Fibroblast of lung (primary cell): ENCODE data around the gene CALML6. TPM values are rescaled to one million over a fixed set of nuclear protein-coding genes. Genes with fewer than 3 reads are reported as not detected.

Source experiments
- DNase-seq, 2 donors: peaks; one replicate each; pipeline versions ENCODE4 v3.0.0 to v3.0.0-alpha.2; 2010; ENCODE audit warnings: low read depth in 2 of 2
- H2AFZ ChIP-seq: 2 replicates; pipeline ENCODE4 v1.5.1; 2012; ENCODE audit warnings: low read length, control low read depth, inconsistent platforms
- H3K27ac ChIP-seq: 2 replicates; pipeline ENCODE4 v1.5.1; 2011; ENCODE audit warnings: low read length, control low read depth; ENCODE audit not compliant: insufficient read depth
- H3K27me3 ChIP-seq: 2 replicates; pipeline ENCODE4 v1.5.1; 2011; ENCODE audit warnings: mild to moderate bottlenecking, low read length; ENCODE audit not compliant: control insufficient read depth, insufficient read depth
- H3K36me3 ChIP-seq: 2 replicates; pipeline ENCODE4 v1.5.1; 2011; ENCODE audit warnings: low read length; ENCODE audit not compliant: control insufficient read depth, insufficient read depth
- H3K4me1 ChIP-seq: 2 replicates; pipeline ENCODE4 v1.5.1; 2011; ENCODE audit warnings: low read length; ENCODE audit not compliant: control insufficient read depth, insufficient read depth; ENCODE audit errors: extremely low read depth
- H3K4me2 ChIP-seq: 2 replicates; pipeline ENCODE4 v1.5.1; 2011; ENCODE audit warnings: low read length, control low read depth; ENCODE audit not compliant: insufficient read depth; ENCODE audit errors: extremely low read depth
- H3K4me3 ChIP-seq, 4 experiments: fragments of 200-600 bp in 1 of 4; sonication (generic) in 1 of 4; replicated peaks in 1 of 4; 2 replicates each; pipeline ENCODE4 v1.5.1; 2011 to 2016; ENCODE audit warnings: low read length in 4 of 4, low read depth in 3 of 4, mild to moderate bottlenecking in 3 of 4, control low read depth in 2 of 4, inconsistent platforms in 1 of 4, mixed read lengths in 1 of 4; ENCODE audit not compliant: insufficient read depth in 1 of 4; ENCODE audit errors: control extremely low read depth in 1 of 4
- H3K79me2 ChIP-seq: 2 replicates; pipeline ENCODE4 v1.5.1; 2012; ENCODE audit warnings: mild to moderate bottlenecking, low read length, inconsistent platforms; ENCODE audit not compliant: control insufficient read depth, insufficient read depth
- H3K9ac ChIP-seq: 2 replicates; pipeline ENCODE4 v1.5.1; 2011; ENCODE audit warnings: mild to moderate bottlenecking, low read length, control low read depth; ENCODE audit not compliant: insufficient read depth
- H3K9me3 ChIP-seq: 2 replicates; pipeline ENCODE4 v1.5.1; 2012; ENCODE audit warnings: low read depth, low read length; ENCODE audit not compliant: control insufficient read depth, insufficient read depth
- H4K20me1 ChIP-seq: 2 replicates; pipeline ENCODE4 v1.5.1; 2011; ENCODE audit warnings: low read length; ENCODE audit not compliant: control insufficient read depth, insufficient read depth; ENCODE audit errors: extremely low read depth
- EZH2 ChIP-seq: IDR thresholded peaks from 2 replicates; pipeline ENCODE4 v1.5.1; 2012; ENCODE audit warnings: low read length, control low read depth, mild to moderate bottlenecking; ENCODE audit errors: missing control alignments
- polyA plus RNA-seq, 2 donors: library from polyadenylated mRNA; depleted of rRNA in 1 of 2; stranded (reverse) in 1 of 2; unstranded in 1 of 2; fragments of >200 nt; gene quantifications; 2 replicates each; pipeline ENCODE4 v1.2.1, GENCODE V29; 2011 to 2012; ENCODE audit warnings: missing spikeins in 1 of 2
- total RNA-seq: library from RNA; depleted of rRNA; stranded (reverse); fragments of >200 nt; gene quantifications from 2 replicates; pipeline ENCODE4 v1.2.1, GENCODE V29; 2014
- TF ChIP-seq, protein P1 (sequence below), 2 donors: IDR thresholded peaks in 1 of 2; conservative IDR thresholded peaks in 1 of 2; 1 replicate in 1 of 2; 2 replicates in 1 of 2; pipeline ENCODE4 v1.5.1; 2011 to 2012; ENCODE audit warnings: low read length in 2 of 2, control low read depth in 1 of 2, inconsistent platforms in 1 of 2, low read depth in 1 of 2, mild to moderate bottlenecking in 1 of 2

CALML6 gene
- total and polyA plus RNA-seq, 2 donors (not counting 1 experiment from before 2014, with no cell fraction given) = 0.09 to 0.17 TPM

DNA sequence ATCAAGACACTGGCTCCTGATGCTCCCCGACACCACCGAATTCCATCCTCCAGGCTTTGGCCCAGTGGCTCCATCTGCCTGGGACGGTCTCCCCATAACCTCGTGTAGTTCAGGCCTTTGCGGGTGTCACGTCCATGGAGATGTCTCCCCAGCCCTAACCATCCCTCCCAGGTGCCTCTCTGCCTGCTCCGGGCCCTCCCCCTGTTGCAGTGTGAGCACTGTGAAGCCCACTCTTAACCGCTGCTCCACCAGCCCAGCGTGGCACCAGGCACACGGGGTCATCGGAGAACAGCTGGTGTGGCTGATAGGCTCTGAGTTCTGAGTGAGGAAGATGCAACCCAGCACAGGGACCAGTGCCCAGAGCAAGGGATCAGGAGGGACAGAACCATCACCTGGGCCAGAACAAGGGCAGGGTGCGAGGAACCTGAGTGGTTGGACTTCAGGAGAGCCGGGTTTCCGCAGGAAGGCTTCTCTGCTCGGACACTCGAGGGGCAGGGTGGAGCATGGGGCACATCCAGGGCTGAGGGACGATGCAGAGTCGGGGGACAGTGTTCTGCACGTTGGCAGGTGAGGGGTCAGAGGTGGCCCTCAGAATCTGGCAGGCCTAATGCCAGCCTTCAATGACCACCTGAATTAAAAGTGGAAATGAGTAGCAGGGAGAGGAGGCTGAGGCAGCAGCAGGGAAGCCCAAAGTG, 21.6 kb upstream of the CALML6 start:
- Histone ChIP-seq H4K20me1 (peaks cover 4% of the 10 kb centered on the region), H3K27me3 (peaks cover 2% of the 10 kb centered on the region), H3K27ac (no peak overlapping the region), H3K4me1 (peaks cover 11% of the 10 kb centered on the region), H3K9me3 (no peaks in the 10 kb centered on the region), H3K36me3 (peaks cover under 1% of the 10 kb centered on the region), H3K4me2 (no peak overlapping the region), H3K4me3 (no peak overlapping the region), H2AFZ (no peak overlapping the region), H3K9ac (no peak overlapping the region), H3K79me2 (peaks cover 24% of the 10 kb centered on the region)
- no peak for DNase-seq
- no peak for TF ChIP-seq EZH2
- TF ChIP-seq, protein P1, sequence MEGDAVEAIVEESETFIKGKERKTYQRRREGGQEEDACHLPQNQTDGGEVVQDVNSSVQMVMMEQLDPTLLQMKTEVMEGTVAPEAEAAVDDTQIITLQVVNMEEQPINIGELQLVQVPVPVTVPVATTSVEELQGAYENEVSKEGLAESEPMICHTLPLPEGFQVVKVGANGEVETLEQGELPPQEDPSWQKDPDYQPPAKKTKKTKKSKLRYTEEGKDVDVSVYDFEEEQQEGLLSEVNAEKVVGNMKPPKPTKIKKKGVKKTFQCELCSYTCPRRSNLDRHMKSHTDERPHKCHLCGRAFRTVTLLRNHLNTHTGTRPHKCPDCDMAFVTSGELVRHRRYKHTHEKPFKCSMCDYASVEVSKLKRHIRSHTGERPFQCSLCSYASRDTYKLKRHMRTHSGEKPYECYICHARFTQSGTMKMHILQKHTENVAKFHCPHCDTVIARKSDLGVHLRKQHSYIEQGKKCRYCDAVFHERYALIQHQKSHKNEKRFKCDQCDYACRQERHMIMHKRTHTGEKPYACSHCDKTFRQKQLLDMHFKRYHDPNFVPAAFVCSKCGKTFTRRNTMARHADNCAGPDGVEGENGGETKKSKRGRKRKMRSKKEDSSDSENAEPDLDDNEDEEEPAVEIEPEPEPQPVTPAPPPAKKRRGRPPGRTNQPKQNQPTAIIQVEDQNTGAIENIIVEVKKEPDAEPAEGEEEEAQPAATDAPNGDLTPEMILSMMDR (conservative IDR thresholded peaks at IDR 0.05 in 1 of 2, IDR thresholded peaks at IDR 0.05 in 1 of 2; ENCODE audit: low read depth in 1 of 2, low read length in 2 of 2) = no peak

DNA sequence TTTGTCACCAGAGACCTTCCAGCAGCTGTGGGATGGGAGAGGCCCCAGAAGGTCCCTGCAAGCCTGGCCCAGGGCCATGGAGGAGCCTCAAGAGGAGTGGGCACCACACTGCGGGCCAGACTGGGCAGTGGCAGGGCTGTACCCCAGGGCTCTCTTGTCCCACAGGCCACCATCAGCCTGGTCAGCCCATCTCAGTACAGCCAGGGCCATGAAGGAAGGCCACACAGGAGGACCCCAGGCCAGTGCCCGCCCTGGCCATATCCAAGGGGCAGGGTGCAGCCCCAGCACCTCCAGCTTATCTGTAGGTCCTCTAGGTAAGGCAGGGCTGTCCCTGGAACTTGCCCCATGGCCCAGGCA, 21.1 kb upstream of the CALML6 start:
- H3K4me2 ChIP-seq = no peak overlapping the region
- no peak overlapping the region for H3K9ac ChIP-seq
- H4K20me1 ChIP-seq = peaks cover under 1% of the 10 kb centered on the region
- H2AFZ ChIP-seq = no peak overlapping the region
- no peaks in the 10 kb centered on the region for H3K36me3 ChIP-seq
- H3K9me3 ChIP-seq = no peaks in the 10 kb centered on the region
- H3K27ac ChIP-seq = no peak overlapping the region
- TF ChIP-seq, protein P1 (conservative IDR thresholded peaks at IDR 0.05 in 1 of 2, IDR thresholded peaks at IDR 0.05 in 1 of 2; ENCODE audit: low read depth in 1 of 2, low read length in 2 of 2) = no peak
- no peak for TF ChIP-seq EZH2
- H3K4me3 ChIP-seq = no peak overlapping the region
- H3K79me2 ChIP-seq = peaks cover 18% of the 10 kb centered on the region
- H3K27me3 ChIP-seq = peaks cover 2% of the 10 kb centered on the region
- peaks cover 8% of the 10 kb centered on the region for H3K4me1 ChIP-seq
- DNase-seq = no peak

DNA sequence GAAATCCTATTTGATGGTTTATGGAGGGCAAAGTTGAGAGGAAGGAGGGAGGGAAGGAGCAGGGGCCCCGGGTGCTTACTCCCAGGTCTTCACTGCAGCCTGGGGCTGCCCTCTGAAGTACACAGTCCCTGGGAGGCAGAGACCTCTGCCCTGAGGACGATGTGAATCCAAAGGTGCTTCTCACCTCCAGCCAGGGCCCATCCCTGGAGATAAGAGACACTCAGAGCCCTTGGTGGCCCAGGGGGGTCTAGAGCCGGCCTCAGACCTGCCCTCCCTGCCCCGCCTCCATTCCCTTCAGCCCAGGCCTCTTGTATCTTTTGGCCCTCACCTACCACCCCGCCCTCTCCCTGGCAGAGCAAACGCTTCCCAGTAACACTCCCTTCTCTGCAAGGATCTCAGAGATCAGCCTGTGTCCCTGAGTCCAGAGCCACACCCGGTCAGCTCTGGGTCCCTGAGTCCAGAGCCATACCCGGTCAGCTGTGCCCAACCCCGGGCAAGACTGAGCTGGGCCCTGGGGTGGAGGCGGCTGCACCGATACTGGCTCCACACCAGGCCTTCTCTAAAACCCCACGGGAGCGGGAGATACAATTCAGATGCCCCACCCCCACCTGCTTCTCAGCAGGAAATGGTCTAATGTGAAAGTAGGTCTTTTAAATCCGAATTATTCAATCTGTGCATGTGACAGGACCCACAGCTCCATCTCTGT, 20.6 kb upstream of the CALML6 start:
- no peaks in the 10 kb centered on the region for H3K9me3 ChIP-seq
- H3K79me2 ChIP-seq = peaks cover 13% of the 10 kb centered on the region
- H3K4me2 ChIP-seq = no peak overlapping the region
- no peak for DNase-seq
- H3K4me1 ChIP-seq = peaks cover 8% of the 10 kb centered on the region
- no peak overlapping the region for H3K4me3 ChIP-seq
- no peaks in the 10 kb centered on the region for H4K20me1 ChIP-seq
- H2AFZ ChIP-seq = no peak overlapping the region
- H3K36me3 ChIP-seq = no peaks in the 10 kb centered on the region
- TF ChIP-seq, protein P1 (conservative IDR thresholded peaks at IDR 0.05 in 1 of 2, IDR thresholded peaks at IDR 0.05 in 1 of 2; ENCODE audit: low read depth in 1 of 2, low read length in 2 of 2) = no peak
- TF ChIP-seq EZH2 = no peak
- H3K27me3 ChIP-seq = peaks cover 2% of the 10 kb centered on the region
- H3K9ac ChIP-seq = no peak overlapping the region
- no peak overlapping the region for H3K27ac ChIP-seq
